GM18507 (cell line): ENCODE measurements around the gene RHNO1.

Experiments
- DNase-seq: peaks from one replicate; pipeline ENCODE4 v3.0.0; 2011; ENCODE audit warnings: low read depth; ENCODE audit not compliant: insufficient read length; ENCODE audit errors: extremely low spot score
- FAIRE-seq: peaks from 2 replicates; lab custom pipeline; 2011; peaks lifted over from hg19 to GRCh38; lab: Jason Lieb, UNC

Gene RHNO1

GRCh38 chr12:2877047-2877952 is at the start of gene RHNO1, which contains the start of gene FOXM1:
Gene RHNO1 (plus strand): TSS chr12:2877223. CDS start chr12:2885367, 8,144 bp downstream.
Gene FOXM1 (minus strand): TSS chr12:2877174. CDS start chr12:2874478, 2,696 bp downstream.
- DNase-seq (peak; percentile 93), FAIRE-seq (peak; percentile 53)

- no peak for FAIRE-seq
Measured at GRCh38 chr12:2829275-2829674, 47.7 kb upstream of the RHNO1 start.

GRCh38 chr12:2832550-2833127 is 44.4 kb upstream of the RHNO1 start:
- FAIRE-seq = no peak
- no peak for DNase-seq

More at GRCh38 chr12:2829275-2829674, 47.7 kb upstream of the RHNO1 start:
- no peak for DNase-seq

- no peak for DNase-seq
- FAIRE-seq = no peak
Measured at GRCh38 chr12:2833327-2833726, 43.7 kb upstream of the RHNO1 start.

- DNase-seq (no peak), FAIRE-seq (no peak)
Measured at GRCh38 chr12:2833810-2834209, 43.2 kb upstream of the RHNO1 start.

- FAIRE-seq = no peak
- no peak for DNase-seq
Measured at GRCh38 chr12:2834581-2835491, 42.2 kb upstream of the RHNO1 start, which contains the start of gene NRIP2. Gene NRIP2 (minus strand): TSS chr12:2835035. CDS start chr12:2834983, 52 bp downstream.

GRCh38 chr12:2835691-2836403 is 41.2 kb upstream of the RHNO1 start:
- DNase-seq (no peak), FAIRE-seq (no peak)

- FAIRE-seq = no peak
- no peak for DNase-seq
Measured at GRCh38 chr12:2836574-2836973, 40.4 kb upstream of the RHNO1 start.

- DNase-seq (no peak), FAIRE-seq (no peak)
Measured at GRCh38 chr12:2841056-2841650, 35.9 kb upstream of the RHNO1 start.

GRCh38 chr12:2842948-2843347 is 34.1 kb upstream of the RHNO1 start:
- DNase-seq = no peak

GRCh38 chr12:2844786-2845185 is 32.2 kb upstream of the RHNO1 start:
- no peak for DNase-seq
- no peak for FAIRE-seq

More at GRCh38 chr12:2842948-2843347, 34.1 kb upstream of the RHNO1 start:
- no peak for FAIRE-seq

GRCh38 chr12:2845280-2845679 is 31.7 kb upstream of the RHNO1 start:
- FAIRE-seq (no peak), DNase-seq (no peak)

GRCh38 chr12:2851931-2852330 is 25.1 kb upstream of the RHNO1 start:
- DNase-seq (no peak), FAIRE-seq (no peak)

GRCh38 chr12:2853626-2854025 is 23.4 kb upstream of the RHNO1 start:
- peak; percentile 12 for FAIRE-seq

GRCh38 chr12:2854669-2855453 is 22.2 kb upstream of the RHNO1 start:
- no peak for DNase-seq
- FAIRE-seq = no peak

More at GRCh38 chr12:2853626-2854025, 23.4 kb upstream of the RHNO1 start:
- DNase-seq = no peak

- FAIRE-seq (no peak), DNase-seq (no peak)
Measured at GRCh38 chr12:2855546-2855945, 21.5 kb upstream of the RHNO1 start.

GRCh38 chr12:2856051-2856450 is 21.0 kb upstream of the RHNO1 start:
- FAIRE-seq = no peak
- no peak for DNase-seq

- DNase-seq (no peak), FAIRE-seq (no peak)
Measured at GRCh38 chr12:2857021-2857431, 20.0 kb upstream of the RHNO1 start, which contains the start of gene TEX52. Gene TEX52 (minus strand): TSS chr12:2857039. CDS start chr12:2857026, 13 bp downstream.
